Right lobe of liver (tissue), 6 donors: ENCODE measurements around the gene IPPK. TPM values are rescaled to one million over a fixed set of nuclear protein-coding genes. Genes with fewer than 3 reads are reported as not detected.

Source experiments
- ATAC-seq, 4 donors: fragments of 200-7000 bp; cut with Tn5 transposase; one replicate each; pipeline ENCODE4 v1.9.1; 2020; ENCODE audit warnings: mild to moderate bottlenecking in 4 of 4, moderate library complexity in 4 of 4
- DNase-seq, 3 donors: peaks; one replicate each; pipeline ENCODE4 v3.0.0-alpha.2; 2020
- H3K27ac ChIP-seq, 3 donors: fragments of 200-600 bp; one replicate each; pipeline ENCODE4 v1.8.0; 2022
- H3K27me3 ChIP-seq, 2 donors: fragments of 200-600 bp; one replicate each; pipeline ENCODE4 v1.8.0; 2022
- H3K36me3 ChIP-seq, 4 donors: fragments of 200-600 bp; sonication (generic) in 1 of 4; one replicate each; pipeline versions ENCODE4 v1.5.1 to v1.8.0; 2017 to 2022; ENCODE audit warnings: control low read depth in 1 of 4
- H3K4me1 ChIP-seq, 4 donors: fragments of 200-600 bp; sonication (generic) in 1 of 4; one replicate each; pipeline versions ENCODE4 v1.5.1 to v1.8.0; 2017 to 2022; ENCODE audit warnings: control low read depth in 1 of 4
- H3K4me3 ChIP-seq, 3 donors: fragments of 200-600 bp; one replicate each; pipeline ENCODE4 v1.8.0; 2022
- H3K9me3 ChIP-seq, 4 donors: fragments of 200-600 bp; sonication (generic) in 1 of 4; one replicate each; pipeline versions ENCODE4 v1.5.1 to v1.8.0; 2017 to 2022; ENCODE audit warnings: control low read depth in 1 of 4
- CTCF ChIP-seq, 4 donors: fragments of 200-600 bp in 3 of 4; fragments of 450-650 bp in 1 of 4; IDR thresholded peaks; one replicate each; pipeline versions ENCODE4 v1.5.1 to v1.8.0; 2016 to 2022; ENCODE audit warnings: antibody characterized with exemption in 4 of 4, mild to moderate bottlenecking in 2 of 4
- POLR2A ChIP-seq: fragments of 450-650 bp; IDR thresholded peaks from one replicate; pipeline ENCODE4 v1.6.1; 2017; ENCODE audit warnings: antibody characterized with exemption, mild to moderate bottlenecking
- WGBS: methylation state at CpG from one replicate; pipeline ENCODE4 v1.1.6; 2018; ENCODE audit warnings: low coverage, low lambda C conversion rate; ENCODE audit not compliant: insufficient coverage; ENCODE audit errors: missing lambda C conversion rate; 5-methylcytosine and 5-hydroxymethylcytosine counted together
- intact Hi-C, 2 donors: fragments of 100-400 bp; cut with DNase I; formaldehyde crosslinking; loops; one replicate each; pipeline versions ENCODE4 v1.11.2 to v1.14.1; 2022
- total RNA-seq, 6 experiments: library from RNA; depleted of rRNA in 2 of 6; stranded (reverse); fragments of >200 nt in 2 of 6; fragmentation: NEBNext Ultra II Directional in 3 of 6; extraction: Animal tissue kit (Norgen Biotek cat#: 25700) in 3 of 6; gene quantifications; one replicate each; pipeline versions ENCODE4 v1.1.0 to v1.2.4, GENCODE V29; 2016 to 2023
- donor health status: DM: no; HTN: yes; CAD: no.
- donor health status: DM: no; HTN: no; CAD: no.
- donor health status: DM: no; HTN: no; CAD: no.
- donor health status: DM: no; HTN: yes; CAD: no.
- donor health status: DM: no; HTN: yes; CAD: no.

The IPPK gene
- total RNA-seq, 6 experiments from 2014 or later = 2.4 to 4.9 (median 3.7) TPM

DNA sequence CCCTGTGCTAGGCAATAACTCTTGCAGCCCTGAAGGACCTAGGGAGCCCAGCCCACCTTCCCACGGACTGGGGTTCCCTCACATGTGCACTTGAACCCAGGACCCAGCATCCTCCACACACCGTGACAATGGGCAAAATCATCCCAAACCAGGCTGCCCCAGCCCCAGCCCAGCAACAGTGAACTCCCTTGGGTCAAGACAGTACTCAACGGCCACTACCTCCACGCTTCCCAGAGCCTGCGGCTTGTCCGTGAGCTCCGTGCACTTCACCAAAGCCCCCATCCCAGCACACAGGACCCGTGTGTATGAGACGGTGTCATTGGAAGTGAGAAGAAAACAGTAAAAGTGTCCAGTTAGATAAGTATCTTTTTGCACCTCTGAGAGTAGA, 55.8 kb downstream of the IPPK start:
- WGBS = 94% methylated on average over 7 of the region's 9 CpGs
- no peak for ATAC-seq
- peaks cover 0 to 38% (median 12%) of the 10 kb centered on the region in 4 donors for H3K4me1 ChIP-seq
- H3K9me3 ChIP-seq = no peaks in the 10 kb centered on the region
- no peak overlapping the region for H3K27ac ChIP-seq
- no peaks in the 10 kb centered on the region for H3K27me3 ChIP-seq
- DNase-seq = no peak
- H3K4me3 ChIP-seq = no peak overlapping the region
- TF ChIP-seq POLR2A = no peak
- TF ChIP-seq CTCF (IDR thresholded peaks at IDR 0.05) = no peak
- H3K36me3 ChIP-seq = peaks cover 0 to 3% (median 0%) of the 10 kb centered on the region in 4 donors
- intact Hi-C loops = no loop called here

DNA sequence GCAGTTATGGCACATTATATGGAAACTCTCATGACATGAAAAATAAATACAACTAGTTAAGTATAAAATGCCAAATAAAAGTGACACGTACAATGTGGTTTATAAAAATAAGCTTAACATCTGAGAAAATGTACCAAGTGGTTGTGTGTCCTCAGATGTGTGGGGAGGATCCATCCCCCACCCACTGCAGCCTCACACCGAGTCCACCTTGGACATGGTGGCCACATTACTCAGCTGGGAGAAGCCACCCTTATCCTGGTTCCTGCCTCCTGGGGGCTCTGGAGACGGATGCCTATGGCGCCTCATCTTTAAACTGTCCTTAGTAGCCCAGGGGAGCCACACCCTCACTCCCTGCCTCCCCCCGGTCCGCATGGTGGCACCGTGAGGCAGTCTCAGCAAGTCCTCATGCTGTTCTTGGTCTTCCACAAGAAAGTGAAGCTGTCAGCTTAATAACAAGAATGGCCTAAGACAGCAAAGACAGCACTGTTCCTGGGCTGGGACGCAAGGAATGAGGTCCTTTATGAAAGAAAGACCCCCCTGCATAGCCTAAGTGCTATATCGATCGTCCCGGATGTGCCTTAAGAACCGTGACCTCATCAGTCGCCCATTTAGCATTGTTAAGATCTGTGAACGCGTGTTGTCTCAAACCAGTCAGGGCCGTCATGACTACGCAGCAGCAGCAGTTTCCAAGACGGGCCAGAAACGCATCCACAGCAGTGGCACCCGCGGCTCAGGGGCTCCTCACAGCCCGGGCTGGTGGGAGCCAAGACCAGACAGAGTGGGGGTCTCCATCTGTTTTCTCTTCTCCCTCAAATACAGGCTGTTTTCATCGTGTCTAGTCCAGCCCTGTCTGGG, 56.4 kb downstream of the IPPK start:
- no peak overlapping the region for H3K27ac ChIP-seq
- intact Hi-C loops = no loop called here
- no peak for ATAC-seq
- H3K27me3 ChIP-seq = no peaks in the 10 kb centered on the region
- H3K9me3 ChIP-seq = no peaks in the 10 kb centered on the region
- 100% methylated on average over 15 of the region's 23 CpGs for WGBS
- no peak overlapping the region for H3K4me3 ChIP-seq
- peaks cover 0 to 3% (median 0%) of the 10 kb centered on the region in 4 donors for H3K36me3 ChIP-seq
- TF ChIP-seq POLR2A (no peak), CTCF (IDR thresholded peaks at IDR 0.05) (no peak)
- peaks cover 0 to 32% (median 9%) of the 10 kb centered on the region in 4 donors for H3K4me1 ChIP-seq
- DNase-seq = no peak

GRCh38 chr9:92612816-92613215, 57.1 kb downstream of the IPPK start:
- H3K27ac ChIP-seq = no peak overlapping the region
- intact Hi-C loops = no loop called here
- 88% methylated on average over 10 of the region's 11 CpGs for WGBS

DNA sequence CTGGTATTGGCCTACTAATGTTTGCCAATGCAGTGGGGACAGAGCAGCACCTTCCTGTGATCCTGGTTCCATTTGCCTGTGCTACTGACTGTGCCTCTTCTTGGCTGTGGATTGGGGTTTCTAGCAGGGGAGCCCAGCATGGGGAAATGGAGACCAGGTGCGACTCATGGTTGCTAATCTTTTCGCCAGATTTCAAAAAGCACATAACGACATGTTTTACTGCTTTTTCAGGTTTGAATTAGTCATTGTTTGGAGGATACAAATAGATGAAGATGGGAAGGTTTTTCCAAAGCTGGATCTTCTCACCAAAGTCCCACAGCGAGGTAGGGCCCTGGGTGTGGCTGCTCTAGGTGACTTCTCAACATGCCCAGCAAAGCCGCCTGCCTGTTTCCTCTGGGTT, 57.6 kb downstream of the IPPK start:
- intact Hi-C loops = no loop called here
- ATAC-seq = no peak
- 82% methylated on average over 3 of the region's 5 CpGs for whole genome bisulfite sequencing
- Histone ChIP-seq H3K27me3 (no peaks in the 10 kb centered on the region), H3K27ac (no peak overlapping the region), H3K9me3 (no peaks in the 10 kb centered on the region), H3K4me3 (no peak overlapping the region), H3K36me3 (peaks cover 0 to 3% (median 0%) of the 10 kb centered on the region in 4 donors), H3K4me1 (peaks cover 0 to 24% (median 2%) of the 10 kb centered on the region in 4 donors)
- no peak for DNase-seq
- TF ChIP-seq CTCF (IDR thresholded peaks at IDR 0.05) = no peak

More at GRCh38 chr9:92612816-92613215, 57.1 kb downstream of the IPPK start:
- Histone ChIP-seq H3K27me3 (no peaks in the 10 kb centered on the region), H3K4me1 (peaks cover 0 to 25% (median 5%) of the 10 kb centered on the region in 4 donors), H3K4me3 (no peak overlapping the region), H3K36me3 (peaks cover 0 to 3% (median 0%) of the 10 kb centered on the region in 4 donors), H3K9me3 (no peaks in the 10 kb centered on the region)
- no peak for DNase-seq
- TF ChIP-seq POLR2A (no peak), CTCF (IDR thresholded peaks at IDR 0.05) (no peak)
- no peak for ATAC-seq
